GM10847 (cell line): ENCODE measurements around the gene EPN3.

Experiments used
- POLR2A ChIP-seq: IDR thresholded peaks from 2 replicates; pipeline ENCODE4 v1.6.1; 2011; ENCODE audit not compliant: insufficient read length; ENCODE audit errors: extremely low read depth

EPN3 gene

GRCh38 chr17:50561746-50562141 is 29.2 kb downstream of the EPN3 start:
- no peak for TF ChIP-seq POLR2A

- TF ChIP-seq POLR2A, result no peak
Observed at GRCh38 chr17:50562242-50563091, 29.9 kb downstream of the EPN3 start.

GRCh38 chr17:50563092-50563511 is 30.6 kb downstream of the EPN3 start:
- no peak for TF ChIP-seq POLR2A

- TF ChIP-seq POLR2A, result no peak
Observed at GRCh38 chr17:50564916-50565315, 32.4 kb downstream of the EPN3 start.

- no peak for TF ChIP-seq POLR2A
Observed at GRCh38 chr17:50565402-50566350, 33.1 kb downstream of the EPN3 start.

- TF ChIP-seq POLR2A, result no peak
Observed at GRCh38 chr17:50566886-50567285, 34.4 kb downstream of the EPN3 start.

- TF ChIP-seq POLR2A, result no peak
Observed at GRCh38 chr17:50568659-50569058, 36.1 kb downstream of the EPN3 start.

GRCh38 chr17:50569592-50569991 is 37.1 kb downstream of the EPN3 start:
- TF ChIP-seq POLR2A, result no peak

GRCh38 chr17:50570032-50570431 is 37.5 kb downstream of the EPN3 start:
- no peak for TF ChIP-seq POLR2A

- no peak for TF ChIP-seq POLR2A
Observed at GRCh38 chr17:50570528-50570927, 38.0 kb downstream of the EPN3 start.

GRCh38 chr17:50571681-50572080 is 39.1 kb downstream of the EPN3 start:
- TF ChIP-seq POLR2A, result no peak

- no peak for TF ChIP-seq POLR2A
Observed at GRCh38 chr17:50572541-50572940, 40.0 kb downstream of the EPN3 start.

GRCh38 chr17:50573866-50574611 is 41.5 kb downstream of the EPN3 start:
- TF ChIP-seq POLR2A, result no peak

- no peak for TF ChIP-seq POLR2A
Observed at GRCh38 chr17:50575581-50576210, 43.2 kb downstream of the EPN3 start.

- TF ChIP-seq POLR2A, result no peak
Observed at GRCh38 chr17:50576864-50577263, 44.3 kb downstream of the EPN3 start.
